Loucy (cell line): ENCODE results near the gene MAP3K5.

Experiments used
- H2AFZ ChIP-seq: fragments of 200-600 bp; sonication (generic); 2 replicates; pipeline ENCODE4 v1.6.0; 2016; ENCODE audit warnings: antibody characterized with exemption, mild to moderate bottlenecking, low read length, moderate library complexity
- H3F3A ChIP-seq: fragments of 200-600 bp; 2 replicates; pipeline ENCODE4 v1.6.0; 2016; ENCODE audit warnings: antibody characterized with exemption, low read depth, mild to moderate bottlenecking
- H3K27me3 ChIP-seq: fragments of 200-600 bp; sonication (generic); 2 replicates; pipeline ENCODE4 v1.6.1; 2014; ENCODE audit warnings: low read length, mild to moderate bottlenecking; ENCODE audit not compliant: insufficient read depth, poor library complexity, severe bottlenecking
- H3K36me3 ChIP-seq: fragments of 200-600 bp; sonication (generic); 2 replicates; pipeline ENCODE4 v1.6.1; 2016; ENCODE audit warnings: low read length; ENCODE audit not compliant: insufficient read depth
- H3K4me1 ChIP-seq: fragments of 200-600 bp; sonication (generic); 2 replicates; pipeline ENCODE4 v1.5.1; 2014; ENCODE audit warnings: low read length, mild to moderate bottlenecking; ENCODE audit not compliant: insufficient read depth, poor library complexity, severe bottlenecking
- H3K4me2 ChIP-seq: fragments of 200-600 bp; sonication (generic); 2 replicates; pipeline ENCODE4 v1.6.0; 2014; ENCODE audit warnings: antibody characterized with exemption, low read length, low read depth, mild to moderate bottlenecking; ENCODE audit not compliant: poor library complexity, severe bottlenecking
- H3K4me3 ChIP-seq: fragments of 200-600 bp; sonication (generic); 2 replicates; pipeline ENCODE4 v1.5.1; 2014; ENCODE audit warnings: low read length, mild to moderate bottlenecking, mixed read lengths; ENCODE audit not compliant: poor library complexity, severe bottlenecking
- H3K79me2 ChIP-seq: fragments of 200-600 bp; sonication (generic); 2 replicates; pipeline ENCODE4 v1.6.1; 2014; ENCODE audit warnings: low read length; ENCODE audit not compliant: insufficient read depth
- H3K9ac ChIP-seq: fragments of 200-600 bp; sonication (generic); 2 replicates; pipeline ENCODE4 v1.6.0; 2014; ENCODE audit warnings: mild to moderate bottlenecking, low read depth, low read length, moderate library complexity; ENCODE audit not compliant: poor library complexity, severe bottlenecking
- H3K9me2 ChIP-seq: fragments of 200-600 bp; sonication (generic); replicated peaks from 2 replicates; pipeline ENCODE4 v1.6.1; 2016; ENCODE audit warnings: low read depth, low read length, mixed read lengths
- H3K9me3 ChIP-seq: fragments of 200-600 bp; sonication (generic); 2 replicates; pipeline ENCODE4 v1.6.1; 2014; ENCODE audit warnings: mild to moderate bottlenecking, antibody characterized with exemption, low read length, low read depth; ENCODE audit not compliant: insufficient read depth
- H4K20me1 ChIP-seq: fragments of 200-600 bp; sonication (generic); 2 replicates; pipeline ENCODE4 v1.6.0; 2014; ENCODE audit warnings: antibody characterized with exemption, low read length, mild to moderate bottlenecking; ENCODE audit not compliant: insufficient read depth, poor library complexity, severe bottlenecking
- CTCF ChIP-seq: fragments of 200-600 bp; sonication (generic); conservative IDR thresholded peaks from 2 replicates; pipeline ENCODE4 v1.5.1; 2014; ENCODE audit warnings: mild to moderate bottlenecking, antibody characterized with exemption, low read length
- EZH2phosphoT487 ChIP-seq: fragments of 200-600 bp; IDR thresholded peaks from 2 replicates; pipeline ENCODE4 v1.6.1; 2018; ENCODE audit warnings: antibody characterized with exemption, mild to moderate bottlenecking, moderate library complexity, borderline replicate concordance

MAP3K5 gene

GRCh38 chr6:136646377-136646776 lies 145.9 kb downstream of the MAP3K5 start:
- no peaks in the 10 kb centered on the region for H3K79me2 ChIP-seq
- H3K4me3 ChIP-seq: no peak overlapping the region
- H3K4me2 ChIP-seq: no peak overlapping the region
- H3K4me1 ChIP-seq: no peaks in the 10 kb centered on the region
- H3K27me3 ChIP-seq: no peaks in the 10 kb centered on the region
- H3K36me3 ChIP-seq: no peaks in the 10 kb centered on the region
- H3F3A ChIP-seq: no peaks in the 10 kb centered on the region
- no peak overlapping the region for H2AFZ ChIP-seq
- no peak for TF ChIP-seq CTCF
- no peak for TF ChIP-seq EZH2phosphoT487
- H4K20me1 ChIP-seq: no peaks in the 10 kb centered on the region
- H3K9me2 ChIP-seq: no peaks in the 10 kb centered on the region
- H3K9me3 ChIP-seq: no peaks in the 10 kb centered on the region
- H3K9ac ChIP-seq: no peak overlapping the region

- no peak overlapping the region for H3K4me3 ChIP-seq
- no peak overlapping the region for H2AFZ ChIP-seq
- no peaks in the 10 kb centered on the region for H3F3A ChIP-seq
- H3K4me1 ChIP-seq: no peaks in the 10 kb centered on the region
- no peaks in the 10 kb centered on the region for H3K79me2 ChIP-seq
- H3K9me3 ChIP-seq: no peaks in the 10 kb centered on the region
- no peak for TF ChIP-seq CTCF
- no peak for TF ChIP-seq EZH2phosphoT487
- no peaks in the 10 kb centered on the region for H4K20me1 ChIP-seq
- H3K36me3 ChIP-seq: no peaks in the 10 kb centered on the region
- no peaks in the 10 kb centered on the region for H3K27me3 ChIP-seq
- no peak overlapping the region for H3K9ac ChIP-seq
- no peaks in the 10 kb centered on the region for H3K9me2 ChIP-seq
- no peak overlapping the region for H3K4me2 ChIP-seq
Measured at GRCh38 chr6:136644597-136644952, 147.7 kb downstream of the MAP3K5 start.

GRCh38 chr6:136643850-136644596 lies 148.3 kb downstream of the MAP3K5 start:
- Histone ChIP-seq H3K4me3 (no peak overlapping the region), H3K79me2 (no peaks in the 10 kb centered on the region), H3K9ac (no peak overlapping the region), H3K27me3 (no peaks in the 10 kb centered on the region), H3K9me2 (no peaks in the 10 kb centered on the region), H2AFZ (0 out of 2 replicates have a peak overlapping the region, but pooled peaks have one; percentile 9), H4K20me1 (no peaks in the 10 kb centered on the region), H3K4me1 (no peaks in the 10 kb centered on the region), H3K9me3 (no peaks in the 10 kb centered on the region), H3F3A (no peaks in the 10 kb centered on the region), H3K36me3 (no peaks in the 10 kb centered on the region), H3K4me2 (no peak overlapping the region)
- TF ChIP-seq EZH2phosphoT487 (no peak), CTCF (peak; percentile 93)
